H9 (cell line): ENCODE measurements around the gene GYS2. TPM values are rescaled to one million over a fixed set of nuclear protein-coding genes. Genes with fewer than 3 reads are reported as not detected.

Experiments
- DNase-seq: peaks from one replicate; pipeline ENCODE4 v3.0.0-alpha.2; 2017
- H2AFZ ChIP-seq: one replicate; pipeline ENCODE4 v1.6.1; 2013; ENCODE audit warnings: mild to moderate bottlenecking, low read length, control low read depth, moderate library complexity
- H2AK5ac ChIP-seq: 2 replicates; pipeline ENCODE4 v1.6.1; 2013; ENCODE audit warnings: low read length, control low read depth, mixed read lengths; ENCODE audit not compliant: insufficient read length
- H2BK120ac ChIP-seq: one replicate; pipeline ENCODE4 v1.6.1; 2013; ENCODE audit warnings: low read depth, mild to moderate bottlenecking, low read length, control low read depth, inconsistent platforms; ENCODE audit not compliant: poor library complexity, severe bottlenecking
- H2BK12ac ChIP-seq: 2 replicates; pipeline ENCODE4 v1.6.1; 2013; ENCODE audit warnings: low read length, control low read depth, mixed read lengths, low read depth; ENCODE audit not compliant: insufficient read length
- H2BK15ac ChIP-seq: 2 replicates; pipeline ENCODE4 v1.6.1; 2013; ENCODE audit warnings: low read depth, low read length, control low read depth
- H2BK20ac ChIP-seq: one replicate; pipeline ENCODE4 v1.6.1; 2013; ENCODE audit warnings: low read depth, mild to moderate bottlenecking, low read length, control low read depth, inconsistent platforms; ENCODE audit not compliant: poor library complexity, severe bottlenecking
- H2BK5ac ChIP-seq: 2 replicates; pipeline ENCODE4 v1.6.1; 2013; ENCODE audit warnings: low read length, control low read depth, mixed read lengths; ENCODE audit not compliant: insufficient read length
- H3K14ac ChIP-seq: 2 replicates; pipeline ENCODE4 v1.6.1; 2013; ENCODE audit warnings: low read length, control low read depth; ENCODE audit not compliant: insufficient read depth
- H3K18ac ChIP-seq: 2 replicates; pipeline ENCODE4 v1.6.1; 2013; ENCODE audit warnings: low read depth, mild to moderate bottlenecking, mixed read lengths, low read length, control low read depth; ENCODE audit not compliant: insufficient read length
- H3K23ac ChIP-seq: 2 replicates; pipeline ENCODE4 v1.6.1; 2013; ENCODE audit warnings: low read length, control low read depth, mixed read lengths, low read depth; ENCODE audit not compliant: insufficient read length
- H3K23me2 ChIP-seq: 2 replicates; pipeline ENCODE4 v1.6.1; 2013; ENCODE audit warnings: low read depth, mild to moderate bottlenecking, mixed read lengths, low read length, control low read depth; ENCODE audit not compliant: insufficient read length, poor library complexity, severe bottlenecking
- H3K27ac ChIP-seq: 2 replicates; pipeline ENCODE4 v1.5.1; 2013; ENCODE audit warnings: low read length, control low read depth, mixed read lengths, low read depth; ENCODE audit not compliant: insufficient read length
- H3K27me3 ChIP-seq: 2 replicates; pipeline ENCODE4 v1.6.1; 2013; ENCODE audit warnings: low read length, control low read depth, inconsistent platforms; ENCODE audit not compliant: insufficient read depth
- H3K4ac ChIP-seq: 2 replicates; pipeline ENCODE4 v1.6.1; 2013; ENCODE audit warnings: low read depth, mild to moderate bottlenecking, control low read depth, inconsistent platforms, low read length, moderate library complexity
- H3K4me1 ChIP-seq: 2 replicates; pipeline ENCODE4 v1.6.1; 2013; ENCODE audit warnings: low read length, control low read depth, inconsistent platforms; ENCODE audit not compliant: insufficient read depth
- H3K4me2 ChIP-seq: 2 replicates; pipeline ENCODE4 v1.6.1; 2013; ENCODE audit warnings: low read length, control low read depth, mixed read lengths; ENCODE audit not compliant: insufficient read length, insufficient read depth
- H3K56ac ChIP-seq: 2 replicates; pipeline ENCODE4 v1.6.1; 2013; ENCODE audit warnings: low read depth, mild to moderate bottlenecking, mixed read lengths, low read length, control low read depth; ENCODE audit not compliant: insufficient read length
- H3K79me1 ChIP-seq: 2 replicates; pipeline ENCODE4 v1.6.1; 2013; ENCODE audit warnings: low read depth, mild to moderate bottlenecking, moderate library complexity, low read length, control low read depth, inconsistent platforms; ENCODE audit not compliant: insufficient read depth, poor library complexity, severe bottlenecking
- H3K79me2 ChIP-seq: 2 replicates; pipeline ENCODE4 v1.6.1; 2013; ENCODE audit warnings: low read length, control low read depth, inconsistent platforms; ENCODE audit not compliant: insufficient read depth
- H3K9ac ChIP-seq: 2 replicates; pipeline ENCODE4 v1.6.1; 2013; ENCODE audit warnings: low read length, control low read depth, mixed read lengths; ENCODE audit not compliant: insufficient read length; ENCODE audit errors: extremely low read depth
- H3K9me3 ChIP-seq: one replicate; pipeline ENCODE4 v1.6.1; 2013; ENCODE audit warnings: low read depth, low read length, inconsistent platforms; ENCODE audit not compliant: control insufficient read depth
- H3T11ph ChIP-seq: one replicate; pipeline ENCODE4 v1.6.1; 2013; ENCODE audit warnings: mild to moderate bottlenecking, low read length, control low read depth, inconsistent platforms
- H4K20me1 ChIP-seq: one replicate; pipeline ENCODE4 v1.6.1; 2013; ENCODE audit not compliant: control insufficient read depth, insufficient read length, insufficient read depth
- H4K5ac ChIP-seq: 2 replicates; pipeline ENCODE4 v1.6.1; 2013; ENCODE audit warnings: low read depth, mild to moderate bottlenecking, mixed read lengths, low read length, control low read depth; ENCODE audit not compliant: insufficient read length
- H4K8ac ChIP-seq: replicated peaks from 2 replicates; pipeline ENCODE4 v1.6.1; 2013; ENCODE audit warnings: low read length, control low read depth, mixed read lengths, low read depth; ENCODE audit not compliant: insufficient read length
- H4K91ac ChIP-seq: 2 replicates; pipeline ENCODE4 v1.6.1; 2013; ENCODE audit warnings: low read depth, mild to moderate bottlenecking, moderate library complexity, mixed read lengths, low read length, control low read depth; ENCODE audit not compliant: insufficient read length
- H3K27ac Mint-ChIP-seq, 3 experiments: 2 replicates in 2 of 3; 3 replicates in 1 of 3; pipeline ENCODE4 v1.8.0; 2020 to 2021; ENCODE audit warnings: mixed read lengths in 3 of 3, mild to moderate bottlenecking in 1 of 3, moderate library complexity in 1 of 3
- H3K27me3 Mint-ChIP-seq: 2 replicates; pipeline ENCODE4 v1.8.0; 2021; ENCODE audit warnings: low read depth, mild to moderate bottlenecking, moderate library complexity, mixed read lengths
- H3K36me3 Mint-ChIP-seq, 3 experiments: 2 replicates in 2 of 3; 3 replicates in 1 of 3; pipeline ENCODE4 v1.8.0; 2020 to 2021; ENCODE audit warnings: low read depth in 3 of 3, mixed read lengths in 3 of 3; ENCODE audit not compliant: insufficient read depth in 1 of 3
- H3K4me1 Mint-ChIP-seq, 2 experiments: 2 replicates each; pipeline ENCODE4 v1.8.0; 2020; ENCODE audit warnings: mixed read lengths in 2 of 2
- H3K4me3 Mint-ChIP-seq, 2 experiments: 2 replicates in 1 of 2; 3 replicates in 1 of 2; pipeline ENCODE4 v1.8.0; 2020 to 2021; ENCODE audit warnings: mild to moderate bottlenecking in 2 of 2, mixed read lengths in 2 of 2, moderate library complexity in 1 of 2
- H3K9me3 Mint-ChIP-seq, 2 experiments: 2 replicates in 1 of 2; 3 replicates in 1 of 2; pipeline ENCODE4 v1.8.0; 2020; ENCODE audit warnings: mild to moderate bottlenecking in 2 of 2, mixed read lengths in 2 of 2, moderate library complexity in 1 of 2
- WGBS: extraction: QIAGEN DNeasy Blood & Tissue Kit; methylation state at CpG from one replicate; pipeline ENCODE4 v1.1.7; 2013; ENCODE audit warnings: missing lambda C conversion rate, low lambda C conversion rate, mixed read lengths; ENCODE audit not compliant: insufficient read length; ENCODE audit errors: extremely low coverage; 5-methylcytosine and 5-hydroxymethylcytosine counted together
- total RNA-seq: library from RNA; stranded (reverse); gene quantifications from 2 replicates; pipeline ENCODE4 v1.2.1, GENCODE V29; 2021
- TF ChIP-seq, protein P1 (sequence below): fragments of 200-600 bp; sonication (generic); conservative IDR thresholded peaks from 3 replicates; pipeline ENCODE4 v1.8.0; 2021; ENCODE audit warnings: antibody characterized with exemption, mild to moderate bottlenecking

GYS2 gene
- total RNA-seq, 1 experiment from 2014 or later = not detected

DNA sequence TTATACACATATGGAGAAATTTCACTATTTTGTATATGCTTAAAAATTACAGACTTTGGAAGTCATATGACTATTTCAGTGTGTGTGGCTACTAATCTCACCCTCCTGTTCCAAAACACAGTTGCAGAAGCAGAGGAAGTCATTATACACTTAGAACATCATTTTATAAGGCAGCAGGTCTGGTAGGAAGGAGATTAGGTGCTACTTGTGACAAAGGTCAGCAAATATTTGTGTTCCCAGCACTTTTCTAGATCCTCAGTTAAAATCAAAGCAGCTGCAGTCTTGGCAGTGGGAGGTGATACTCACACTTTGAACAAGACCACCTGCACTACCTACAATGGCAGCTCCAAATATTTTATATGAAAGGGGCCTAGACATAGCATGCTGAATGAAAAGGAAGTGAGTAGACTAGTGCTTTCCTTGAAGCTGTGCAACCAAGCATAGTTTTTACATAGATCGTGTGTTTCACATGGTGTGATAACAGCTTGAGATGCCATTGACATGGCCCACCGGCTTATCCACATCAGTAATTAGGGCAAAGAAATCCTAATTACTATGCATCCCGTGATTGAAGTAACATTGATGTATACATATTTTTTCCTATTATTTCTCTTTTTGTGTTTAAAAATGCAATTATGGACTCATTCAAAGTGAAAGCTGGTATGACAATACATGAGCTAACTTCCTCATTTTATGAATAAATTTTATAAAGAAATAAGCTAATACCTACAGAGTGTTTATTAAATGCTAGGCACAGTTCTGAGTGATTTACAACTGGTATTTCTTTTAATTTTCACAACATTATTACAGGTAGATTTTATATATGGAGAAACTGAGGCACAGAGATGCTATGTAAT lies 5.3 kb downstream of the GYS2 start:
- Histone ChIP-seq H3K9me3 (no peaks in the 10 kb centered on the region), H3K4me1 (no peaks in the 10 kb centered on the region), H3K18ac (no peak overlapping the region), H4K20me1 (no peaks in the 10 kb centered on the region), H4K5ac (no peak overlapping the region), H2BK20ac (no peak overlapping the region), H3K4ac (no peak overlapping the region), H3K23me2 (no peaks in the 10 kb centered on the region), H4K91ac (no peak overlapping the region), H3K79me2 (no peaks in the 10 kb centered on the region), H2BK12ac (no peak overlapping the region), H2BK120ac (no peak overlapping the region), H3K27me3 (no peaks in the 10 kb centered on the region), H2AFZ (no peak overlapping the region), H3K4me2 (no peak overlapping the region), H3K14ac (no peak overlapping the region), H3K79me1 (no peaks in the 10 kb centered on the region), H3K23ac (no peak overlapping the region), H3K56ac (no peak overlapping the region), H2BK15ac (no peak overlapping the region), H3K9ac (no peak overlapping the region), H2AK5ac (no peak overlapping the region), H3K27ac (no peak overlapping the region), H3T11ph (no peak overlapping the region), H2BK5ac (no peak overlapping the region), H4K8ac (no peak overlapping the region)
- WGBS = no CpG with 5 or more reads among the region's 3 CpGs
- TF ChIP-seq, protein P1, sequence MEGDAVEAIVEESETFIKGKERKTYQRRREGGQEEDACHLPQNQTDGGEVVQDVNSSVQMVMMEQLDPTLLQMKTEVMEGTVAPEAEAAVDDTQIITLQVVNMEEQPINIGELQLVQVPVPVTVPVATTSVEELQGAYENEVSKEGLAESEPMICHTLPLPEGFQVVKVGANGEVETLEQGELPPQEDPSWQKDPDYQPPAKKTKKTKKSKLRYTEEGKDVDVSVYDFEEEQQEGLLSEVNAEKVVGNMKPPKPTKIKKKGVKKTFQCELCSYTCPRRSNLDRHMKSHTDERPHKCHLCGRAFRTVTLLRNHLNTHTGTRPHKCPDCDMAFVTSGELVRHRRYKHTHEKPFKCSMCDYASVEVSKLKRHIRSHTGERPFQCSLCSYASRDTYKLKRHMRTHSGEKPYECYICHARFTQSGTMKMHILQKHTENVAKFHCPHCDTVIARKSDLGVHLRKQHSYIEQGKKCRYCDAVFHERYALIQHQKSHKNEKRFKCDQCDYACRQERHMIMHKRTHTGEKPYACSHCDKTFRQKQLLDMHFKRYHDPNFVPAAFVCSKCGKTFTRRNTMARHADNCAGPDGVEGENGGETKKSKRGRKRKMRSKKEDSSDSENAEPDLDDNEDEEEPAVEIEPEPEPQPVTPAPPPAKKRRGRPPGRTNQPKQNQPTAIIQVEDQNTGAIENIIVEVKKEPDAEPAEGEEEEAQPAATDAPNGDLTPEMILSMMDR = no peak
- H3K4me1 Mint-ChIP-seq = peaks cover 11 to 21% of the 10 kb centered on the region in 2 experiments
- H3K9me3 Mint-ChIP-seq = no peaks in the 10 kb centered on the region
- H3K27ac Mint-ChIP-seq = no peak overlapping the region
- H3K36me3 Mint-ChIP-seq = no peaks in the 10 kb centered on the region
- no peaks in the 10 kb centered on the region; the same call in 1 of the 2 replicates for H3K27me3 Mint-ChIP-seq
- H3K4me3 Mint-ChIP-seq = no peak overlapping the region
- no peak for DNase-seq
